ENCODE data around the gene TAAR9.
"Not testable (repeated sequence)": the region's sequence is repeated elsewhere in the genome, so short reads cannot be mapped to it uniquely, and the experiment has no call there.

Gene TAAR9

GRCh38 chr6:132520953-132521352 lies 17.1 kb upstream of the TAAR9 start:
- no peak for DNase-seq

- DNase-seq, result no peak
Observed at GRCh38 chr6:132524646-132525045, 13.4 kb upstream of the TAAR9 start.

- no peak for DNase-seq
Observed at GRCh38 chr6:132525866-132526265, 12.2 kb upstream of the TAAR9 start.

- no peak for DNase-seq
Observed at GRCh38 chr6:132526461-132526860, 11.6 kb upstream of the TAAR9 start.

GRCh38 chr6:132527791-132528190 lies 10.3 kb upstream of the TAAR9 start:
- no peak for DNase-seq

- DNase-seq, result peak; percentile 56
Observed at GRCh38 chr6:132530293-132530974, 7.6 kb upstream of the TAAR9 start.

- not testable (repeated sequence) for DNase-seq
Observed at GRCh38 chr6:132534546-132534945, 3.5 kb upstream of the TAAR9 start.

GRCh38 chr6:132537145-132537544 lies 932 bp upstream of the TAAR9 start:
- DNase-seq, result no peak

- DNase-seq, result no peak
Observed at GRCh38 chr6:132544826-132545225, 6.7 kb downstream of the TAAR9 start.

GRCh38 chr6:132548746-132549463 lies 10.8 kb downstream of the TAAR9 start:
- DNase-seq, result no peak

GRCh38 chr6:132551214-132551613 lies 13.1 kb downstream of the TAAR9 start:
- DNase-seq, result no peak

- no peak for DNase-seq
Observed at GRCh38 chr6:132552372-132552771, 14.3 kb downstream of the TAAR9 start, which contains the start of gene TAAR8. TSS of gene TAAR8 (plus strand) at chr6:132552672. CDS start at chr6:132552693, 21 bp downstream.

- not testable (repeated sequence) for DNase-seq
Observed at GRCh38 chr6:132560087-132560486, 22.0 kb downstream of the TAAR9 start.

- DNase-seq, result no peak
Observed at GRCh38 chr6:132566404-132566803, 28.3 kb downstream of the TAAR9 start.

GRCh38 chr6:132567566-132567965 lies 29.5 kb downstream of the TAAR9 start:
- no peak for DNase-seq

GRCh38 chr6:132568611-132569010 lies 30.5 kb downstream of the TAAR9 start:
- DNase-seq, result no peak

- DNase-seq, result no peak
Observed at GRCh38 chr6:132569170-132569569, 31.1 kb downstream of the TAAR9 start.

- DNase-seq, result no peak
Observed at GRCh38 chr6:132570221-132570777, 32.2 kb downstream of the TAAR9 start, which contains the start of gene TAAR6. TSS of gene TAAR6 (plus strand) at chr6:132570322. CDS start at chr6:132570322, 0 bp downstream.

- DNase-seq, result no peak
Observed at GRCh38 chr6:132571774-132572173, 33.7 kb downstream of the TAAR9 start.

GRCh38 chr6:132584698-132585097 lies 46.6 kb downstream of the TAAR9 start:
- no peak for DNase-seq

GRCh38 chr6:132587424-132587823 lies 49.3 kb downstream of the TAAR9 start:
- no peak for DNase-seq

All from femur (tissue), 1 donor.